Esophagus muscularis mucosa (tissue), 4 donors: Measurements from ENCODE around the gene RHBDL1. TPM values are rescaled to one million over a fixed set of nuclear protein-coding genes. Genes with fewer than 3 reads are reported as not detected.

Experiments
- DNase-seq: peaks from one replicate; pipeline ENCODE4 v3.0.0-alpha.2; 2017; ENCODE audit errors: extremely low spot score
- H3K27ac ChIP-seq, 4 donors: fragments of 200-600 bp; sonication (generic); replicated peaks in 1 of 4; 1 replicate in 3 of 4; 2 replicates in 1 of 4; pipeline ENCODE4 v1.5.1; 2016 to 2019; ENCODE audit warnings: mild to moderate bottlenecking in 1 of 4
- H3K27me3 ChIP-seq, 4 donors: fragments of 200-600 bp; sonication (generic); one replicate each; pipeline versions ENCODE4 v1.5.1 to v1.6.0; 2016 to 2019
- H3K36me3 ChIP-seq, 4 donors: fragments of 200-600 bp; sonication (generic); one replicate each; pipeline ENCODE4 v1.5.1; 2016 to 2019
- H3K4me1 ChIP-seq, 4 donors: fragments of 200-600 bp; sonication (generic); one replicate each; pipeline ENCODE4 v1.5.1; 2016 to 2019
- H3K4me3 ChIP-seq, 4 donors: fragments of 200-600 bp; sonication (generic); 1 replicate in 2 of 4; 2 replicates in 2 of 4; pipeline ENCODE4 v1.5.1; 2016 to 2019; ENCODE audit warnings: mild to moderate bottlenecking in 4 of 4, moderate library complexity in 1 of 4
- H3K9me3 ChIP-seq, 4 donors: fragments of 200-600 bp; sonication (generic); 1 replicate in 3 of 4; 2 replicates in 1 of 4; pipeline ENCODE4 v1.5.1; 2016 to 2019
- CTCF ChIP-seq, 3 experiments: fragments of 200-600 bp in 2 of 3; fragments of 450-650 bp in 1 of 3; sonication (generic) in 2 of 3; IDR thresholded peaks; one replicate each; pipeline ENCODE4 v1.5.1; 2017 to 2019; ENCODE audit warnings: antibody characterized with exemption in 3 of 3, mild to moderate bottlenecking in 2 of 3, moderate library complexity in 1 of 3
- EP300 ChIP-seq: sonication (generic); formaldehyde crosslinking; IDR thresholded peaks from one replicate; pipeline ENCODE4 v1.6.1; 2017; ENCODE audit warnings: antibody characterized with exemption
- POLR2A ChIP-seq: fragments of 450-650 bp; IDR thresholded peaks from one replicate; pipeline ENCODE4 v1.6.1; 2017; ENCODE audit warnings: antibody characterized with exemption, moderate library complexity, mild to moderate bottlenecking, low read depth
- POLR2AphosphoS5 ChIP-seq, 2 donors: sonication (generic); formaldehyde crosslinking; IDR thresholded peaks; one replicate each; pipeline ENCODE4 v1.6.1; 2017; ENCODE audit warnings: antibody characterized with exemption in 2 of 2
- WGBS: methylation state at CpG from one replicate; pipeline ENCODE4 v1.1.5; 2018; 5-methylcytosine and 5-hydroxymethylcytosine counted together
- intact Hi-C: fragments of 100-400 bp; cut with DNase I; formaldehyde crosslinking; loops from one replicate; pipeline ENCODE4 v1.15.1; 2023
- total RNA-seq, 4 donors: library from RNA; depleted of rRNA; stranded (reverse); fragments of >200 nt; gene quantifications; one replicate each; pipeline versions ENCODE4 v1.1.0 to v1.2.1, GENCODE V29; 2016

Gene RHBDL1
- total RNA-seq, 4 donors from 2014 or later, result 0.17 to 2.0 (median 0.66) TPM

- WGBS, result 62% methylated on average over 9 of the region's 11 CpGs
- intact Hi-C loops, result no loop called here
Observed at GRCh38 chr16:714079-714478, 38.6 kb downstream of the RHBDL1 start.

GRCh38 chr16:714558-715476, 39.3 kb downstream of the RHBDL1 start, which contains the start of gene METRN:
Gene METRN, plus strand, starts transcription at chr16:715118. Its CDS starts 172 bp downstream, at chr16:715290.
- Histone ChIP-seq H3K9me3 (no peaks in the 10 kb centered on the region), H3K27ac (peak within 1 kb of the TSS; percentile 42 to 66 (median 56)), H3K27me3 (peaks cover 0 to 34% (median 18%) of the 10 kb centered on the region in 4 donors), H3K4me3 (peak within 1 kb of the TSS; percentile 68 to 86 (median 83)), H3K36me3 (peaks cover 0 to 10% (median 3%) of the 10 kb centered on the region in 4 donors), H3K4me1 (peaks cover 31 to 78% (median 60%) of the 10 kb centered on the region in 4 donors)
- TF ChIP-seq POLR2A (no peak), EP300 (no peak), POLR2AphosphoS5 (IDR thresholded peaks at IDR 0.05) (peak; percentile 15 to 36), CTCF (IDR thresholded peaks at IDR 0.05) (peak in 1 of 3 experiments; percentile 15)
- intact Hi-C loops, result no loop called here
- peak; percentile 95 for DNase-seq
- WGBS, result 13% methylated on average over 6 of the region's 108 CpGs

More at GRCh38 chr16:714079-714478, 38.6 kb downstream of the RHBDL1 start:
- peak overlapping the region in 3 of 4 donors; percentile 68 to 86 (median 86) for H3K4me3 ChIP-seq
- peaks cover 0 to 10% (median 3%) of the 10 kb centered on the region in 4 donors for H3K36me3 ChIP-seq
- peaks cover 24 to 76% (median 56%) of the 10 kb centered on the region in 4 donors for H3K4me1 ChIP-seq
- TF ChIP-seq POLR2A (no peak), CTCF (IDR thresholded peaks at IDR 0.05) (no peak), EP300 (no peak), POLR2AphosphoS5 (IDR thresholded peaks at IDR 0.05) (no peak)
- H3K9me3 ChIP-seq, result no peaks in the 10 kb centered on the region
- H3K27ac ChIP-seq, result no peak overlapping the region
- no peak for DNase-seq
- peaks cover 0 to 41% (median 24%) of the 10 kb centered on the region in 4 donors for H3K27me3 ChIP-seq

- DNase-seq, result no peak
- intact Hi-C loops, result no loop called here
- H3K27me3 ChIP-seq, result peaks cover 0 to 26% (median 10%) of the 10 kb centered on the region in 4 donors
- H3K27ac ChIP-seq, result peak overlapping the region; percentile 42 to 66 (median 56)
- TF ChIP-seq CTCF (IDR thresholded peaks at IDR 0.05), result no peak
- no peak for TF ChIP-seq POLR2A
- TF ChIP-seq EP300, result no peak
- peaks cover 36 to 79% (median 63%) of the 10 kb centered on the region in 4 donors for H3K4me1 ChIP-seq
- H3K9me3 ChIP-seq, result no peaks in the 10 kb centered on the region
- H3K4me3 ChIP-seq, result peak overlapping the region; percentile 68 to 86 (median 83)
- WGBS, result 60% methylated on average over 1 of the region's 74 CpGs
- peaks cover 0 to 10% (median 3%) of the 10 kb centered on the region in 4 donors for H3K36me3 ChIP-seq
Observed at GRCh38 chr16:715477-716199, 40.2 kb downstream of the RHBDL1 start.

DNA sequence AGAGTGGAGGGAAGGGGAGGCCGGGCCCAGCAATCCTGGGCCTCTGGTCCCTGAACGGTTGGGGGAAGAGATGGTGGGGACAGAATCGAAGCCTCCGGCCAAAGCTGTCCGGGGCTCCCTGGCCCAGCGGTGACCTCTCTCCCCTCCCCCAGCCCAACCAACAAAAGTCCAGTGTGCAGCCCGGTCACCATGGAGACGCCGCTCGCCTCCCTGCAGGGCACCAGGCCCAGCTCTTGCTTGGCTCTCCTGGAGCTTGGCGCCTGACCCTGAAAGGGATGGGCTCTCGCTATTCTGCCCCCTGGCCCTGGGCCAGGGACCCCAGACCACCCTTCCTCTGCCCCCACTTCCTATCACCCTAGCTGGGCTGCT, 40.7 kb downstream of the RHBDL1 start:
- no peak for DNase-seq
- Histone ChIP-seq H3K9me3 (no peaks in the 10 kb centered on the region), H3K27ac (peak overlapping the region in 2 of 4 donors; percentile 50 to 63), H3K4me3 (peak overlapping the region; percentile 68 to 86 (median 83)), H3K36me3 (peaks cover 0 to 10% (median 3%) of the 10 kb centered on the region in 4 donors), H3K27me3 (peaks cover 0 to 20% (median 4%) of the 10 kb centered on the region in 4 donors), H3K4me1 (peaks cover 36 to 76% (median 64%) of the 10 kb centered on the region in 4 donors)
- intact Hi-C loops, result no loop called here
- 23% methylated on average over 4 of the region's 12 CpGs for WGBS
- TF ChIP-seq POLR2A (no peak), EP300 (no peak), POLR2AphosphoS5 (IDR thresholded peaks at IDR 0.05) (no peak), CTCF (IDR thresholded peaks at IDR 0.05) (no peak)
